Measurements from ENCODE around the gene TAS2R20.

TAS2R20 gene

DNA sequence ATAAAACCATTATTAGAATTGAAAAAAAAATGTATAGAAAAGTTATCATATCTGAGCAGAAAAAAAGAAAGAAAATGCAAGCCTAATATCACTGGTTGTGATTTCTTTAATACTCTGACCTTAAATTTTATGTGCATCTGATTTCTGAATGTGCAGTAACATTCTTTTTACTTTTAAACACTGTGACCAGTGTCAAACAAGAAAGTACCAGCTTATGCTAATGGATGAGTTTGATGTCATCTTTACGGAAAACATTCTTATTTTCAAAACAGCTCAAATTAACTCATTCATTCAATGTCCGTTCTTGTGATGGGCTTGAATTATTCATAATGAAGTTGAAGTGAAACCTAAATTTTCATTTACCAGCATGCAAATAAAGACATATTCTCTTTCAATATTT, 11.3 kb downstream of the TAS2R20 start, which contains the start of gene TAS2R50:
TSS of gene TAS2R50 (minus strand) at position 101 of the 400 bp plus-strand sequence. CDS start at position 49, 52 bp downstream.
- Mint-ChIP-seq H3K9me3 (peaks cover 10% of the 10 kb centered on the region), H3K4me1 (ENCODE audit: low read depth) (peaks cover 48% of the 10 kb centered on the region), H3K27ac (no peak within 1 kb of the TSS), H3K36me3 (ENCODE audit: low read depth) (peaks cover 14% of the 10 kb centered on the region), H3K27me3 (no peaks in the 10 kb centered on the region), H3K4me3 (no peak within 1 kb of the TSS)
- DNase-seq = no peak

GRCh38 chr12:10982244-10982643, 15.9 kb downstream of the TAS2R20 start:
- no peak overlapping the region for H3K27ac Mint-ChIP-seq
- no peaks in the 10 kb centered on the region for H3K9me3 Mint-ChIP-seq
- no peak for DNase-seq
- no peak overlapping the region for H3K4me3 Mint-ChIP-seq
- peaks cover 55% of the 10 kb centered on the region for H3K4me1 Mint-ChIP-seq (ENCODE audit: low read depth)
- H3K36me3 Mint-ChIP-seq (ENCODE audit: low read depth) = peaks cover 7% of the 10 kb centered on the region
- no peaks in the 10 kb centered on the region for H3K27me3 Mint-ChIP-seq

- no peaks in the 10 kb centered on the region for H3K9me3 Mint-ChIP-seq
- H3K36me3 Mint-ChIP-seq (ENCODE audit: low read depth) = peaks cover 12% of the 10 kb centered on the region
- peaks cover 21% of the 10 kb centered on the region for H3K4me1 Mint-ChIP-seq (ENCODE audit: low read depth)
- no peak overlapping the region for H3K27ac Mint-ChIP-seq
- H3K27me3 Mint-ChIP-seq = no peaks in the 10 kb centered on the region
- no peak for DNase-seq
- H3K4me3 Mint-ChIP-seq = no peak overlapping the region
Measured at GRCh38 chr12:10974965-10975364, 23.1 kb downstream of the TAS2R20 start.

DNA sequence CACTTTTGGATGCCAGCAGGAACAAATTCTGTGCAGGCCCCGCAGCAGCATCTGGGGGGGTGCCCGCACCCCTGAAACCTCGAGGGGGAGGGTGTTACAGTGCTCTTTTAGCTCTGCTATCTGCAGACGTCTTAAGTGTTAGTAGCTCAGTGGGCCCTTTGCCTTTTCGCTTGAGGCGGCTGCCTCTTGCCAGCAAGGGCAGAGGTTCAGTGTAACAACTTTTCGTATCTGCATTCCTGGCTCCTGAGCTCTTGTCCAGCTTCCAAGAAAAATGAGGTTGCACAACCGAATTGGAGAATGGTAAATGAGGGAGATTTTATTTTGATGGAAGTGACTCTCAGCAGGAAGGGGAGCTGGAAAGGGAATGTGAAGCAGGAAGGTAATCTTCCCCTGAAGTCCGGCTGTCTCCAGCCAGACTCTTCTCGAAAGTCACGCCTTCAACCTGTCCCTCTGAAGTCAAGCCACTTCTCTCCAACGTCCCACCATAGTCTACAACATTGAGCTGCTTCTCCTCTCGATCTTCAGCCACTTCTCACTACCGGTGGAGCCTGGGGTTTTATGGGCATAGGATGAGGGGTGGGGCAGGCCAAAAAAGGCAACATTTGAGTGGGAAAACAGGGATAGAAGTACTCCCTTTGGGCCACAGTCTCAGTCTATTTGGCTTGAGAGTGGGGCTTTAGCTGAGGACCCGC, 29.2 kb downstream of the TAS2R20 start:
- Mint-ChIP-seq H3K36me3 (ENCODE audit: low read depth) (peaks cover 23% of the 10 kb centered on the region), H3K9me3 (no peaks in the 10 kb centered on the region), H3K27ac (no peak overlapping the region), H3K4me1 (ENCODE audit: low read depth) (peaks cover 5% of the 10 kb centered on the region), H3K4me3 (no peak overlapping the region), H3K27me3 (no peaks in the 10 kb centered on the region)
- DNase-seq = no peak

DNA sequence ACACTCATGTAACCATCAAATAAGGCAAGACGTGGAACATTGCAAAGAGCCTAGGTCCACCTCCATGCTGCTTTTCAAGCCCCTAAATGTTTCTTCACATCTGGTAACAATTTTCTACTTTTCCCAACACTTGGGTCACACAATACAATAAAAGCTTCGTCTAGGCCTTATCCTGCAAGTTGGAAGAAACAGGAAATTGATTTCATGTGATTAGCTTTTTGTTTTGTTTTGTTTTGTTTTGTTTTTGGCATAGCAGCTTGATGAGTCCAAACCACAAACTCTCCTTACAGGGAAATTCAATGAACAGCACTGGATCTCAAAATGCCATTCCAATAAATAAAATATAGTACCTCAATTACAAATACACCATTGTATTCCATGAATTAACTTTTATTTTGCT, 30.7 kb downstream of the TAS2R20 start:
- Mint-ChIP-seq H3K4me3 (no peak overlapping the region), H3K36me3 (ENCODE audit: low read depth) (peaks cover 24% of the 10 kb centered on the region), H3K27ac (no peak overlapping the region), H3K4me1 (ENCODE audit: low read depth) (peaks cover 6% of the 10 kb centered on the region), H3K9me3 (no peaks in the 10 kb centered on the region), H3K27me3 (no peaks in the 10 kb centered on the region)
- no peak for DNase-seq

- Mint-ChIP-seq H3K27ac (no peak overlapping the region), H3K27me3 (no peaks in the 10 kb centered on the region), H3K36me3 (ENCODE audit: low read depth) (peaks cover 29% of the 10 kb centered on the region), H3K4me1 (ENCODE audit: low read depth) (peaks cover 14% of the 10 kb centered on the region), H3K4me3 (no peak overlapping the region), H3K9me3 (no peaks in the 10 kb centered on the region)
- DNase-seq = no peak
Measured at GRCh38 chr12:10966314-10966713, 31.8 kb downstream of the TAS2R20 start.

DNA sequence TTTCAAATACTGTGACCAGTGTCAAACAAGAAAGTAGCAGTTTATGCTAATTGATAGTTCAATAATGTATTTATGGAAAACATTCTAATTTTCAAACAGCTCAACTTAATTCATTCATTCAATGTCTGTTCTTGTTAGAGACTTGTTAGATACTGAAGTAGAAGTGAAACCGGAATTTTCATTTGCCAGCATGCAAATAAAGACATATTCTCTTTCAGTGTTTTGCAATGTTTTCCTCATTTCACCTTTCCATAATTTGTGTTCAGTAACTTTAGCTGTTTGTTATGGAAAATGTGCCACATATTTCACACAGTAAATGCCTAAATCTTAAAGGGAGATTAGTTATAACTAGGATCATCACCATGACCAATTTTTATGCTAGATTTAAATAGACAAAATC, 32.6 kb downstream of the TAS2R20 start:
- Mint-ChIP-seq H3K4me3 (no peak overlapping the region), H3K27me3 (no peaks in the 10 kb centered on the region), H3K27ac (no peak overlapping the region), H3K4me1 (ENCODE audit: low read depth) (peaks cover 22% of the 10 kb centered on the region), H3K36me3 (ENCODE audit: low read depth) (peaks cover 29% of the 10 kb centered on the region), H3K9me3 (no peaks in the 10 kb centered on the region)
- DNase-seq = no peak

- peaks cover 40% of the 10 kb centered on the region for H3K36me3 Mint-ChIP-seq (ENCODE audit: low read depth)
- H3K4me1 Mint-ChIP-seq (ENCODE audit: low read depth) = peaks cover 43% of the 10 kb centered on the region
- no peak overlapping the region for H3K4me3 Mint-ChIP-seq
- H3K27me3 Mint-ChIP-seq = no peaks in the 10 kb centered on the region
- H3K27ac Mint-ChIP-seq = no peak overlapping the region
- peaks cover 17% of the 10 kb centered on the region for H3K9me3 Mint-ChIP-seq
- DNase-seq = no peak
Measured at GRCh38 chr12:10960211-10960610, 37.9 kb downstream of the TAS2R20 start.

DNA sequence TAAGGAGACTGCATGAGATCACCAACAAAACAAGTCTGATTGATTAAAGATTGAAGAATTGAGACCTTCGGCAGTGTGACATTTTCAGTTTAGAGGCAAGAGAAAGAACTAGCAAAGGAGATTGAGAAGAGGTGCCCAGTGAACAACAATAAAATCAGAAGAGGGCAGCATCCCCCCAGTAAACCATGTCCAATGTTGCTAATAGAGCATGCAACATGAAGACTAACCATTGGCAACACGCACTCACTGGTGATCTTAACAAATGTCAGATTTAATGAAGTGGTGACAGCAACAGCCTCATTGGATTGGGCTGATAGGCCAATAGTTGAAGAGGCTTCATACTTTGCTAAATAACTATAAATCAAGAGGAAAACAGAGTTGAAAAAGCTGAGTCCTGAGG, 38.3 kb downstream of the TAS2R20 start:
- Mint-ChIP-seq H3K27ac (no peak overlapping the region), H3K36me3 (ENCODE audit: low read depth) (peaks cover 43% of the 10 kb centered on the region), H3K4me3 (no peak overlapping the region), H3K4me1 (ENCODE audit: low read depth) (peaks cover 43% of the 10 kb centered on the region), H3K9me3 (peaks cover 21% of the 10 kb centered on the region), H3K27me3 (no peaks in the 10 kb centered on the region)
- no peak for DNase-seq

GRCh38 chr12:10957741-10958140, 40.4 kb downstream of the TAS2R20 start:
- Mint-ChIP-seq H3K27ac (no peak overlapping the region), H3K4me3 (no peak overlapping the region), H3K4me1 (ENCODE audit: low read depth) (peaks cover 48% of the 10 kb centered on the region), H3K36me3 (ENCODE audit: low read depth) (peaks cover 44% of the 10 kb centered on the region), H3K27me3 (no peaks in the 10 kb centered on the region), H3K9me3 (peaks cover 22% of the 10 kb centered on the region)
- no peak for DNase-seq

- peaks cover 47% of the 10 kb centered on the region for H3K36me3 Mint-ChIP-seq (ENCODE audit: low read depth)
- H3K4me1 Mint-ChIP-seq (ENCODE audit: low read depth) = peaks cover 36% of the 10 kb centered on the region
- no peak for DNase-seq
- H3K27ac Mint-ChIP-seq = no peak overlapping the region
- H3K27me3 Mint-ChIP-seq = no peaks in the 10 kb centered on the region
- peaks cover 23% of the 10 kb centered on the region for H3K9me3 Mint-ChIP-seq
- no peak overlapping the region for H3K4me3 Mint-ChIP-seq
Measured at GRCh38 chr12:10956085-10956484, 42.0 kb downstream of the TAS2R20 start.

DNA sequence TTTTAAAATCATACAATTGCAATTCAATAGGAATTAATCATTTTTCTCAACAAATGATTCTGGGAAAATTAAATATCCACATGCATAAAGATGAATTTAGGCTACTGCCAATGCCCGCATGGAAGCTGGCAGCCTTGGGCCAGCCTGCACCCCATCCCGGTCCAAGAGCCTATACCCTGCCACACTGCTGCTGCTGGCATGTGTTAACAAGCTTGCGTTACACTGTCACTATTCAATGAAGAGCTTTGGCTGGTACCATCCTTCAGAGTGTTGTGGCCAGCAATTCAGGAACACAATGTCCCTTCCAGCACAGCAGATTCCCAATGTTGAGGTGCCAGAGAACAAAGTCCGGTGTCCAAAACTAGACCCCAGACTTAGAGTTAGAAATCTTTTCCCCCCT, 45.5 kb downstream of the TAS2R20 start:
- DNase-seq = no peak
- Mint-ChIP-seq H3K27ac (no peak overlapping the region), H3K27me3 (no peaks in the 10 kb centered on the region), H3K36me3 (ENCODE audit: low read depth) (peaks cover 56% of the 10 kb centered on the region), H3K4me3 (no peak overlapping the region), H3K9me3 (peaks cover 24% of the 10 kb centered on the region), H3K4me1 (ENCODE audit: low read depth) (peaks cover 19% of the 10 kb centered on the region)
